ENCODE measurements around the gene CREB3L2. TPM values are rescaled to one million over a fixed set of nuclear protein-coding genes. Genes with fewer than 3 reads are reported as not detected.

Gene CREB3L2
- total and polyA plus RNA-seq, 2 donors (not counting 1 experiment from before 2014, with no cell fraction given): 13.8 to 25.1 TPM

DNA sequence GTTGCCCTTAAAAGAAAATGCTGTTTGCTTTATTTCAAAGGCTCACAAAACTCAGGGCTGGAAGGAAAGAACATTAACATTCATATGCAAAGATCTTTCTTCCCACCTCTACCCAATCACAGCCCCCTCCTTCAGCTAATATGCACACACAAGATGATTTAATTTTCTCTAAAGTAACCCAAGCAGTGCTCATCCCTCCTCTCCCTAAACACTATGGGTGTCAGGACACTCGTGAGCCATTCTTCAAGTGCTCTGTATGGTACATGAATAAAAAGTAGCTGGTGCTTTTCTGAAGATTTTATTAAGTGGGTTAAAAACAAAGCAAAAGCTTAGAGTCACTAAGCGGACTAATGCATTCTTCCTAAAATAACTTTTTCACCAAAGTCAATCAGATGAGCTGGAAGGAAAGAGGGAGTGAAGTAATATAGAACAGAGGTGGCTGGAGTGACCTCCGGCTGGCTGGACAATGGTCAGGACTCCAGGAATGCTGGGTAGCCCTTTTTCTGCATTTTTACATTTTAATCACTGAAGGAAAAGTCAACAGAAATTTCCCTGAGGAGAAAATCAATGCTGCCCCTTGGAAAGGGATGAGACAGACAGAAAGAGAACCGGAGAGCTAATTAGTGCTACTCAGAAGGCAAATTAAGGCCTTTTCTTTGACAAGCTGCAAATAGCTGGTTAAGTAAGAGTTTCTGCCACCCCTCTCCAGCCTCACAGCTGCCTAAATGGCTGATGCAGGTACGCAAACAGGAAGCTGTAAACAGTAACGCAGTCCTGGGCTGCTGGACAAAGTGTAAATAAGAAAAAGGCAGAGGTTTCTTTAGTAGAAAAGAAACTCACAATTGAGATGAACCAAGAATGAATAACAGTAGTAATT lies 161.7 kb downstream of the CREB3L2 start:
- Mint-ChIP-seq H3K9me3 (ENCODE audit: insufficient read depth) (no peaks in the 10 kb centered on the region), H3K27me3 (peaks cover 59% of the 10 kb centered on the region), H3K4me3 (no peak overlapping the region), H3K27ac (no peak overlapping the region), H3K4me1 (no peaks in the 10 kb centered on the region)
- TF ChIP-seq EZH2 (IDR thresholded peaks at IDR 0.05; ENCODE audit: borderline replicate concordance, insufficient read depth, low read depth, low read length, poor library complexity, severe bottlenecking): no peak
- TF ChIP-seq, protein P1, sequence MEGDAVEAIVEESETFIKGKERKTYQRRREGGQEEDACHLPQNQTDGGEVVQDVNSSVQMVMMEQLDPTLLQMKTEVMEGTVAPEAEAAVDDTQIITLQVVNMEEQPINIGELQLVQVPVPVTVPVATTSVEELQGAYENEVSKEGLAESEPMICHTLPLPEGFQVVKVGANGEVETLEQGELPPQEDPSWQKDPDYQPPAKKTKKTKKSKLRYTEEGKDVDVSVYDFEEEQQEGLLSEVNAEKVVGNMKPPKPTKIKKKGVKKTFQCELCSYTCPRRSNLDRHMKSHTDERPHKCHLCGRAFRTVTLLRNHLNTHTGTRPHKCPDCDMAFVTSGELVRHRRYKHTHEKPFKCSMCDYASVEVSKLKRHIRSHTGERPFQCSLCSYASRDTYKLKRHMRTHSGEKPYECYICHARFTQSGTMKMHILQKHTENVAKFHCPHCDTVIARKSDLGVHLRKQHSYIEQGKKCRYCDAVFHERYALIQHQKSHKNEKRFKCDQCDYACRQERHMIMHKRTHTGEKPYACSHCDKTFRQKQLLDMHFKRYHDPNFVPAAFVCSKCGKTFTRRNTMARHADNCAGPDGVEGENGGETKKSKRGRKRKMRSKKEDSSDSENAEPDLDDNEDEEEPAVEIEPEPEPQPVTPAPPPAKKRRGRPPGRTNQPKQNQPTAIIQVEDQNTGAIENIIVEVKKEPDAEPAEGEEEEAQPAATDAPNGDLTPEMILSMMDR (IDR thresholded peaks at IDR 0.05): no peak
- Histone ChIP-seq H4K20me1 (ENCODE audit: control insufficient read depth, insufficient read depth, low read length, poor library complexity, severe bottlenecking) (no peaks in the 10 kb centered on the region), H3K79me2 (ENCODE audit: control insufficient read depth, insufficient read depth, low read length) (no peaks in the 10 kb centered on the region), H2AFZ (ENCODE audit: insufficient read depth, low read depth, low read length, poor library complexity, severe bottlenecking) (no peak overlapping the region), H3K4me3 (ENCODE audit: control extremely low read depth in 1 of 5, extremely low read depth in 1 of 5, insufficient read depth in 1 of 5, low read depth in 2 of 5, low read length in 4 of 5) (no peak overlapping the region), H3K27ac (ENCODE audit: low read length in 2 of 2) (no peak overlapping the region), H3K9me3 (ENCODE audit: control extremely low read depth in 1 of 3, control insufficient read depth in 2 of 3, insufficient read depth in 1 of 3, low read length in 2 of 3) (no peaks in the 10 kb centered on the region), H3K36me3 (replicated peaks in 1 of 2; ENCODE audit: control extremely low read depth in 1 of 2, control insufficient read depth in 1 of 2, extremely low read depth in 1 of 2, insufficient read depth in 2 of 2, low read length in 1 of 2) (no peaks in the 10 kb centered on the region), H3K4me1 (ENCODE audit: control insufficient read depth in 2 of 2, insufficient read depth in 2 of 2, low read length in 2 of 2) (no peaks in the 10 kb centered on the region), H3K4me2 (replicated peaks; ENCODE audit: low read depth, low read length, poor library complexity, severe bottlenecking) (no peak overlapping the region), H3K9ac (ENCODE audit: low read length) (no peak overlapping the region), H3K27me3 (replicated peaks in 1 of 4; ENCODE audit: control extremely low read depth in 1 of 4, control insufficient read depth in 3 of 4, insufficient read depth in 4 of 4, low read length in 3 of 4) (peaks cover 0 to 25% (median 15%) of the 10 kb centered on the region in 4 experiments)
- CTCF ChIA-PET: no interaction called here
- no peak for ATAC-seq (ENCODE audit: low read depth)
- POLR2A ChIA-PET: no interaction called here
- no CpG with 5 or more reads among the region's 6 CpGs for WGBS (ENCODE audit: insufficient coverage)
- intact Hi-C loops (cut with micrococcal nuclease): no loop called here
- no peak for DNase-seq

DNA sequence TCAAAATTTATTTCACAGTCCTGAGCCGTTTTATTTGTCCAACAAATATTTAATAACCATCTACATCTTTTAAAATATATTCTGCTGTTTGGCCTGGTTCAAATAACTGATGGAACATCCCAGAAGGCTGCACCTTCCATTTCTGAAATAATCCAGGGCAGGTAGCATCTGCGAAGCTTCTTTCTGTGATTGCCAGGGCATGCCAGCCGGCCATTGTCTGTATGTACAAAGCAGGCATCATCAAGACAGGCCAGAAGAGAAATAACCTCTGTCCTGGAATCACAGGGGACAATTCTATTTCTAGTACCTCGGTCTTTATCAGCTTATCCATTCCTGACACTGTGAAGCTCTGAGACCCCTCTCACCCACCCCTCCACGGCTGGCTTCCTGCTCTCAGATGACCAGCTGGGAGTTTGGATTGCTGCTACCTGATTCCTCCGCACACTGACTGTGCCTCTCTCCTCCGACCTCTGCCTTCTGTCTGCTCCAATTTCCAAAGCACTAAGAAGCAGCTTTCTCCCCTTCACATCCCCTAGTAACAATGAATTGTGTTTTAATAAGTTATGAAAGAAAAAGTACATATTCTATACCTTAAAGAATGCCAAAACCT lies 163.1 kb downstream of the CREB3L2 start:
- Histone ChIP-seq H3K27me3 (replicated peaks in 1 of 4; ENCODE audit: control extremely low read depth in 1 of 4, control insufficient read depth in 3 of 4, insufficient read depth in 4 of 4, low read length in 3 of 4) (peaks cover 0 to 15% (median 4%) of the 10 kb centered on the region in 4 experiments), H2AFZ (ENCODE audit: insufficient read depth, low read depth, low read length, poor library complexity, severe bottlenecking) (no peak overlapping the region), H3K27ac (ENCODE audit: low read length in 2 of 2) (no peak overlapping the region), H3K79me2 (ENCODE audit: control insufficient read depth, insufficient read depth, low read length) (no peaks in the 10 kb centered on the region), H3K4me2 (replicated peaks; ENCODE audit: low read depth, low read length, poor library complexity, severe bottlenecking) (no peak overlapping the region), H3K4me1 (ENCODE audit: control insufficient read depth in 2 of 2, insufficient read depth in 2 of 2, low read length in 2 of 2) (no peaks in the 10 kb centered on the region), H3K9ac (ENCODE audit: low read length) (no peak overlapping the region), H3K9me3 (ENCODE audit: control extremely low read depth in 1 of 3, control insufficient read depth in 2 of 3, insufficient read depth in 1 of 3, low read length in 2 of 3) (no peaks in the 10 kb centered on the region), H3K4me3 (ENCODE audit: control extremely low read depth in 1 of 5, extremely low read depth in 1 of 5, insufficient read depth in 1 of 5, low read depth in 2 of 5, low read length in 4 of 5) (no peak overlapping the region), H4K20me1 (ENCODE audit: control insufficient read depth, insufficient read depth, low read length, poor library complexity, severe bottlenecking) (no peaks in the 10 kb centered on the region), H3K36me3 (replicated peaks in 1 of 2; ENCODE audit: control extremely low read depth in 1 of 2, control insufficient read depth in 1 of 2, extremely low read depth in 1 of 2, insufficient read depth in 2 of 2, low read length in 1 of 2) (no peaks in the 10 kb centered on the region)
- Mint-ChIP-seq H3K9me3 (ENCODE audit: insufficient read depth) (peaks cover 3% of the 10 kb centered on the region), H3K4me3 (no peak overlapping the region), H3K27me3 (peaks cover 51% of the 10 kb centered on the region), H3K27ac (no peak overlapping the region), H3K4me1 (no peaks in the 10 kb centered on the region)
- WGBS (ENCODE audit: insufficient coverage): 87% methylated on average over 5 of the region's 7 CpGs
- intact Hi-C loops (cut with micrococcal nuclease): no loop called here
- CTCF ChIA-PET: no interaction called here
- POLR2A ChIA-PET: no interaction called here
- TF ChIP-seq, protein P1 (IDR thresholded peaks at IDR 0.05): no peak
- TF ChIP-seq EZH2 (IDR thresholded peaks at IDR 0.05; ENCODE audit: borderline replicate concordance, insufficient read depth, low read depth, low read length, poor library complexity, severe bottlenecking): no peak
- ATAC-seq (ENCODE audit: low read depth): no peak
- no peak for DNase-seq

Data from B cell (primary cell).